ENCODE measurements around the gene MEIKIN. TPM values are rescaled to one million over a fixed set of nuclear protein-coding genes. Genes with fewer than 3 reads are reported as not detected.

MEIKIN gene
- polyA plus RNA-seq, 1 donor (not counting 4 experiments of a cell fraction or from before 2014, with no cell fraction given), result not detected

- Histone ChIP-seq H3K27me3 (ENCODE audit: control insufficient read depth, extremely low read depth, insufficient read depth, low read length) (no peaks in the 10 kb centered on the region), H3K27ac (ENCODE audit: control insufficient read depth, insufficient read depth, low read length) (no peak overlapping the region), H3K4me1 (ENCODE audit: control insufficient read depth, extremely low read depth, insufficient read depth, low read length) (peaks cover 7% of the 10 kb centered on the region), H3K4me2 (ENCODE audit: control insufficient read depth, extremely low read depth, insufficient read depth, low read depth, low read length) (no peak overlapping the region), H4K20me1 (ENCODE audit: control insufficient read depth, extremely low read depth, insufficient read depth, low read length) (no peaks in the 10 kb centered on the region), H3K9me1 (ENCODE audit: control insufficient read depth, extremely low read depth, insufficient read depth, low read length) (no peaks in the 10 kb centered on the region), H2AFZ (ENCODE audit: control insufficient read depth, low read length) (no peak overlapping the region), H3K9ac (ENCODE audit: control insufficient read depth, extremely low read depth, insufficient read depth, low read length) (no peak overlapping the region), H3K9me3 (ENCODE audit: control insufficient read depth, low read depth, low read length) (no peaks in the 10 kb centered on the region), H3K4me3 (ENCODE audit: control insufficient read depth in 2 of 3, extremely low read depth in 1 of 3, insufficient read depth in 2 of 3, low read depth in 1 of 3, low read length in 3 of 3) (no peak overlapping the region), H3K79me2 (ENCODE audit: control insufficient read depth, insufficient read depth, low read length) (peaks cover 85% of the 10 kb centered on the region), H3K36me3 (ENCODE audit: control insufficient read depth in 2 of 2, extremely low read depth in 1 of 2, insufficient read depth in 2 of 2, low read length in 2 of 2) (peaks cover 0 to 2% of the 10 kb centered on the region in 2 experiments)
- DNase-seq (ENCODE audit: low read depth, low spot score), result no peak
- FAIRE-seq, result no peak
- TF ChIP-seq EZH2 (IDR thresholded peaks at IDR 0.05; ENCODE audit: low read length), result no peak
- no peak for TF ChIP-seq CTCF (optimal IDR thresholded peaks at IDR 0.05 in 1 of 3, IDR thresholded peaks at IDR 0.05 in 1 of 3, conservative IDR thresholded peaks at IDR 0.05 in 1 of 3; ENCODE audit: extremely low read depth in 1 of 3, insufficient read depth in 2 of 3, low read length in 3 of 3)
- dilution Hi-C loops (cut with MboI; ENCODE audit: extremely low pct_ligation_motif_present, low sequenced_read_pairs), result no loop called here
Observed at GRCh38 chr5:131763968-131764367, 181.5 kb downstream of the MEIKIN start.

GRCh38 chr5:131760793-131761192 is 184.7 kb downstream of the MEIKIN start:
- dilution Hi-C loops (cut with MboI; ENCODE audit: extremely low pct_ligation_motif_present, low sequenced_read_pairs), result no loop called here
- Histone ChIP-seq H3K4me2 (ENCODE audit: control insufficient read depth, extremely low read depth, insufficient read depth, low read depth, low read length) (no peak overlapping the region), H4K20me1 (ENCODE audit: control insufficient read depth, extremely low read depth, insufficient read depth, low read length) (peaks cover 5% of the 10 kb centered on the region), H3K9ac (ENCODE audit: control insufficient read depth, extremely low read depth, insufficient read depth, low read length) (no peak overlapping the region), H3K4me1 (ENCODE audit: control insufficient read depth, extremely low read depth, insufficient read depth, low read length) (peaks cover 6% of the 10 kb centered on the region), H3K9me3 (ENCODE audit: control insufficient read depth, low read depth, low read length) (no peaks in the 10 kb centered on the region), H2AFZ (ENCODE audit: control insufficient read depth, low read length) (no peak overlapping the region), H3K27me3 (ENCODE audit: control insufficient read depth, extremely low read depth, insufficient read depth, low read length) (no peaks in the 10 kb centered on the region), H3K79me2 (ENCODE audit: control insufficient read depth, insufficient read depth, low read length) (peaks cover 90% of the 10 kb centered on the region), H3K36me3 (ENCODE audit: control insufficient read depth in 2 of 2, extremely low read depth in 1 of 2, insufficient read depth in 2 of 2, low read length in 2 of 2) (no peaks in the 10 kb centered on the region), H3K4me3 (ENCODE audit: control insufficient read depth in 2 of 3, extremely low read depth in 1 of 3, insufficient read depth in 2 of 3, low read depth in 1 of 3, low read length in 3 of 3) (no peak overlapping the region), H3K27ac (ENCODE audit: control insufficient read depth, insufficient read depth, low read length) (no peak overlapping the region), H3K9me1 (ENCODE audit: control insufficient read depth, extremely low read depth, insufficient read depth, low read length) (no peaks in the 10 kb centered on the region)
- FAIRE-seq (no peak), DNase-seq (ENCODE audit: low read depth, low spot score) (no peak)
- no peak for TF ChIP-seq CTCF (optimal IDR thresholded peaks at IDR 0.05 in 1 of 3, IDR thresholded peaks at IDR 0.05 in 1 of 3, conservative IDR thresholded peaks at IDR 0.05 in 1 of 3; ENCODE audit: extremely low read depth in 1 of 3, insufficient read depth in 2 of 3, low read length in 3 of 3)

Measured in keratinocyte (primary cell).